Neural cell (in vitro differentiated cells): ENCODE data around the gene OR10G8. TPM values are rescaled to one million over a fixed set of nuclear protein-coding genes. Genes with fewer than 3 reads are reported as not detected.
A peak's percentile ranks its signal among the peaks of the same experiment; 100 is the strongest.

Experiments used
- H2AFZ ChIP-seq: fragments of 200-600, 300-800 bp; sonication (generic), shearing (Covaris generic); 2 replicates; pipeline ENCODE4 v1.6.0; 2014; ENCODE audit warnings: low read depth, mild to moderate bottlenecking, antibody characterized with exemption, low read length, moderate library complexity
- H3F3A ChIP-seq: fragments of 200-600 bp; shearing (Covaris generic); 2 replicates; pipeline ENCODE4 v1.6.1; 2016; ENCODE audit warnings: mild to moderate bottlenecking, moderate library complexity, mixed read lengths, antibody characterized with exemption, low read length; ENCODE audit not compliant: insufficient read depth, poor library complexity, severe bottlenecking
- H3K27ac ChIP-seq: fragments of 200-600, 300-800 bp; sonication (generic), shearing (Covaris generic); 2 replicates; pipeline ENCODE4 v1.5.1; 2014; ENCODE audit warnings: mild to moderate bottlenecking, low read length, moderate library complexity
- H3K27me3 ChIP-seq: fragments of 300-800, 200-600 bp; sonication (generic), shearing (Covaris generic); 2 replicates; pipeline ENCODE4 v1.6.0; 2014; ENCODE audit warnings: mild to moderate bottlenecking, low read depth, low read length, moderate library complexity; ENCODE audit not compliant: insufficient read depth
- H3K36me3 ChIP-seq: fragments of 300-800, 200-600 bp; sonication (generic), shearing (Covaris generic); 2 replicates; pipeline ENCODE4 v1.5.1; 2014; ENCODE audit warnings: mild to moderate bottlenecking, antibody characterized with exemption, low read length, moderate library complexity; ENCODE audit not compliant: insufficient read depth
- H3K4me2 ChIP-seq: fragments of 300-800, 200-600 bp; sonication (generic), shearing (Covaris generic); 2 replicates; pipeline ENCODE4 v1.6.0; 2014; ENCODE audit warnings: mild to moderate bottlenecking, low read length
- H3K4me3 ChIP-seq: fragments of 300-800, 200-600 bp; sonication (generic), shearing (Covaris generic); 2 replicates; pipeline ENCODE4 v1.5.1; 2014; ENCODE audit warnings: mild to moderate bottlenecking, low read length, moderate library complexity
- H3K79me2 ChIP-seq: fragments of 200-600 bp; shearing (Covaris generic); replicated peaks from 2 replicates; pipeline ENCODE4 v1.6.0; 2014; ENCODE audit warnings: mild to moderate bottlenecking, low read length, moderate library complexity; ENCODE audit not compliant: insufficient read depth
- H3K9ac ChIP-seq: fragments of 300-800, 200-600 bp; sonication (generic), shearing (Covaris generic); 2 replicates; pipeline ENCODE4 v1.6.1; 2016; ENCODE audit warnings: mild to moderate bottlenecking, low read length, mixed read lengths
- H3K9me2 ChIP-seq: fragments of 200-600 bp; shearing (Covaris generic); 2 replicates; pipeline ENCODE4 v1.6.1; 2016; ENCODE audit warnings: mild to moderate bottlenecking, low read length, mixed read lengths; ENCODE audit not compliant: insufficient read depth
- H3K9me3 ChIP-seq: fragments of 200-600, 300-800 bp; sonication (generic), shearing (Covaris generic); 2 replicates; pipeline ENCODE4 v1.6.1; 2016; ENCODE audit warnings: mild to moderate bottlenecking, mixed run types, low read length, moderate library complexity, mixed read lengths
- H4K20me1 ChIP-seq: fragments of 200-600 bp; shearing (Covaris generic); 2 replicates; pipeline ENCODE4 v1.6.1; 2016; ENCODE audit warnings: mild to moderate bottlenecking, mixed run types; ENCODE audit not compliant: insufficient read depth
- CTCF ChIP-seq: fragments of 450-650 bp; IDR thresholded peaks from 2 replicates; pipeline ENCODE4 v1.5.1; 2014; ENCODE audit warnings: antibody characterized with exemption, mild to moderate bottlenecking, moderate library complexity; ENCODE audit not compliant: poor library complexity, severe bottlenecking
- EP300 ChIP-seq: fragments of 450-650 bp; conservative IDR thresholded peaks from 2 replicates; pipeline ENCODE4 v1.6.1; 2014; ENCODE audit warnings: antibody characterized with exemption, mild to moderate bottlenecking, moderate library complexity; ENCODE audit not compliant: poor library complexity, severe bottlenecking
- EZH2 ChIP-seq: fragments of 200-600, 300-800 bp; shearing (Covaris generic), sonication (generic); IDR thresholded peaks from 2 replicates; pipeline ENCODE4 v1.6.1; 2014; ENCODE audit warnings: antibody characterized with exemption, low read length, borderline replicate concordance, mild to moderate bottlenecking; ENCODE audit not compliant: insufficient read depth, poor library complexity, severe bottlenecking
- POLR2AphosphoS5 ChIP-seq: IDR thresholded peaks from 2 replicates; pipeline ENCODE4 v1.6.1; 2012
- RAD21 ChIP-seq: fragments of 450-650 bp; conservative IDR thresholded peaks from 2 replicates; pipeline ENCODE4 v1.6.1; 2014; ENCODE audit warnings: antibody characterized with exemption, mild to moderate bottlenecking, moderate library complexity
- REST ChIP-seq: IDR thresholded peaks from 2 replicates; pipeline ENCODE4 v1.6.1; 2012; ENCODE audit warnings: borderline replicate concordance
- SMC3 ChIP-seq: fragments of 450-650 bp; conservative IDR thresholded peaks from 2 replicates; pipeline ENCODE4 v1.6.1; 2014; ENCODE audit warnings: antibody characterized with exemption, mild to moderate bottlenecking, moderate library complexity; ENCODE audit not compliant: poor library complexity
- TAF1 ChIP-seq: IDR thresholded peaks from 2 replicates; pipeline ENCODE4 v1.6.1; 2012; ENCODE audit warnings: low read depth
- polyA plus RNA-seq: library from polyadenylated mRNA; depleted of rRNA; stranded (reverse); fragments of >200 nt; gene quantifications from 2 replicates; pipeline ENCODE4 v1.2.3, GENCODE V29; 2014

Gene OR10G8
- polyA plus RNA-seq, 1 donor from 2014 or later = not detected

DNA sequence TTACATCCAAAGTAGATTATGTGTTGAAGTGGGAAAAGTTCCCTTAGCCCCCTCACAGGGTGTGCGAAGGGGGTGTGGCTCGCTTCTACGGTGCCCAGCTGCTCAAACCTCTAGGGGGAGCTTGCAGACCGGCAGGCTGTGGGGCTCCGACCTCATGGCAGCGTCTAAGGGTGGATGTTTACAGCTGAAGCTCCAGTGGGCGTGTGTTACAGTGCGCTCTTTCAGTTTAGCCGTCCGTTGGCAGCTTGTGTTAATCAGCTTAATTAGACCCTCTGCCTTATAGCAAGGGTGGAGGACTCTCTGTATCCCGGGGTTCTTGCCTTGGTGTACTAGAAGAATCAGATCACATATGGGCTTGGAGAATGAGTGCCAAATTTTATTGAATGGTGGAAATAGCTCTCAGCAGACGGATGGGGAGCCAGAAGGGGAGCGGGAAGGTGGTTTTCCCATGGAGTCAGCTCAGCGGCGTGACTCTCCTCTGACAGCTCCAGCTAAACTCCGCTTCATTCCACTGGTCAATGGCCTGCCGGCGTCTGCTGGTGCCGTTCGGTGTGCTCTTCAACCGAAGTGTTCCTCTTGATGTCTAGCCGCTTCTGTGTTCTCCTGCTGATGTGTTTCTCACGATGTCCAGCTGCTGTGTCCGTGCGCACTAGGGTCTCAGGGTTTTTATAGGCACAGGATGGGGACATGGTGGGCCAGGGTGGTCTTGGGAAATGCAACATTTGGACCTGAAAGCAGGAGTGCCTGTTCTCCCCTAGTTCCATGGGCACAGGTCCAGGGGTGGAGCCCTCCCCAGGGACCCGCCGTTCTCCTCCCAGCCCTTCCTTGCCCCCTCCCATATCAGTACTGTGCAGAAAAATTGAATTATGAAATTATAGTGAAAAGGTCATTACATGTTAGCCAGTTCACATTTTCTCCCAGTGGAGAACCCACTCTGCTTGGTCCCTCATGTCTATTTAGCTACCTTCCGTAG lies 43.1 kb downstream of the OR10G8 start:
- Histone ChIP-seq H3F3A (no peaks in the 10 kb centered on the region), H3K9me3 (no peaks in the 10 kb centered on the region), H3K36me3 (no peaks in the 10 kb centered on the region), H4K20me1 (no peaks in the 10 kb centered on the region), H3K27me3 (no peaks in the 10 kb centered on the region), H3K9ac (no peak overlapping the region), H2AFZ (no peak overlapping the region), H3K9me2 (no peaks in the 10 kb centered on the region), H3K4me3 (no peak overlapping the region), H3K27ac (no peak overlapping the region), H3K4me2 (no peak overlapping the region), H3K79me2 (no peaks in the 10 kb centered on the region)
- no peak for TF ChIP-seq RAD21
- peak; percentile 9 for TF ChIP-seq CTCF

- H3K4me3 ChIP-seq = no peak overlapping the region
- H3F3A ChIP-seq = no peaks in the 10 kb centered on the region
- H2AFZ ChIP-seq = no peak overlapping the region
- H3K79me2 ChIP-seq = no peaks in the 10 kb centered on the region
- no peaks in the 10 kb centered on the region for H3K36me3 ChIP-seq
- H3K9me2 ChIP-seq = no peaks in the 10 kb centered on the region
- H3K9me3 ChIP-seq = no peaks in the 10 kb centered on the region
- no peak overlapping the region for H3K4me2 ChIP-seq
- TF ChIP-seq POLR2AphosphoS5 (no peak), TAF1 (no peak), CTCF (peak; percentile 92), EP300 (no peak), REST (no peak), RAD21 (peak; percentile 96), EZH2 (no peak), SMC3 (peak; percentile 95)
- no peaks in the 10 kb centered on the region for H4K20me1 ChIP-seq
- H3K27ac ChIP-seq = peak overlapping the region; percentile 79
- H3K9ac ChIP-seq = no peak overlapping the region
- H3K27me3 ChIP-seq = no peaks in the 10 kb centered on the region
These were observed 44.5 kb downstream of the OR10G8 start for GRCh38 chr11:124070915-124071622.
